ENCODE measurements around the gene SKAP2.

The SKAP2 gene

GRCh38 chr7:26704786-26705185 lies 159.6 kb downstream of the SKAP2 start:
- no peak overlapping the region for H3K9ac ChIP-seq (ENCODE audit: low read depth, low read length, poor library complexity)
- H3K36me3 ChIP-seq (replicated peaks in 1 of 2; ENCODE audit: control insufficient read depth in 2 of 2, insufficient read depth in 2 of 2, low read length in 2 of 2), result no peaks in the 10 kb centered on the region
- H3K27ac ChIP-seq (replicated peaks; ENCODE audit: low read length), result no peak overlapping the region
- no peaks in the 10 kb centered on the region for H3K9me3 ChIP-seq (replicated peaks in 1 of 2; ENCODE audit: control insufficient read depth in 2 of 2, insufficient read depth in 1 of 2, low read depth in 1 of 2, low read length in 2 of 2)
- no peak for DNase-seq (ENCODE audit: low spot score)
- H3K4me3 ChIP-seq (ENCODE audit: low read length in 2 of 2), result no peak overlapping the region
- no CpG with 5 or more reads among the region's 2 CpGs for WGBS, 2 donors (ENCODE audit: extremely low coverage in 2 of 2, insufficient read length in 2 of 2, insufficient replicate concordance in 1 of 2)
- no peak overlapping the region for H2AFZ ChIP-seq (ENCODE audit: low read length)
- peaks cover 0 to 3% of the 10 kb centered on the region in 2 donors for H3K4me1 ChIP-seq (ENCODE audit: control insufficient read depth in 2 of 2, insufficient read depth in 1 of 2, low read depth in 1 of 2, low read length in 2 of 2)
- no peak overlapping the region for H4K8ac ChIP-seq (ENCODE audit: low read depth, low read length)
- no peak overlapping the region for H2BK120ac ChIP-seq (ENCODE audit: low read depth, low read length)
- no peak overlapping the region for H3K4ac ChIP-seq (ENCODE audit: low read length)
- no peak overlapping the region for H3K18ac ChIP-seq (ENCODE audit: low read length)
- no peak overlapping the region for H3K14ac ChIP-seq (ENCODE audit: low read length)
- H3K23ac ChIP-seq (ENCODE audit: low read depth, low read length, poor library complexity), result no peak overlapping the region
- H4K91ac ChIP-seq (ENCODE audit: low read depth, low read length, poor library complexity), result no peak overlapping the region
- H2AK5ac ChIP-seq (ENCODE audit: low read depth, low read length), result no peak overlapping the region
- H2BK15ac ChIP-seq (ENCODE audit: low read length), result no peak overlapping the region
- no peak overlapping the region for H2BK12ac ChIP-seq (ENCODE audit: low read length)
- peaks cover 0 to 2% (median 0%) of the 10 kb centered on the region in 3 experiments for H3K27me3 ChIP-seq (ENCODE audit: control insufficient read depth in 3 of 3, insufficient read depth in 3 of 3, low read depth in 1 of 3, low read length in 3 of 3)
- H3K4me2 ChIP-seq (ENCODE audit: insufficient read depth, low read length, poor library complexity, severe bottlenecking), result no peak overlapping the region
- no peaks in the 10 kb centered on the region for H3K79me1 ChIP-seq (ENCODE audit: low read depth, low read length)
- H2BK5ac ChIP-seq (ENCODE audit: low read length), result no peak overlapping the region

DNA sequence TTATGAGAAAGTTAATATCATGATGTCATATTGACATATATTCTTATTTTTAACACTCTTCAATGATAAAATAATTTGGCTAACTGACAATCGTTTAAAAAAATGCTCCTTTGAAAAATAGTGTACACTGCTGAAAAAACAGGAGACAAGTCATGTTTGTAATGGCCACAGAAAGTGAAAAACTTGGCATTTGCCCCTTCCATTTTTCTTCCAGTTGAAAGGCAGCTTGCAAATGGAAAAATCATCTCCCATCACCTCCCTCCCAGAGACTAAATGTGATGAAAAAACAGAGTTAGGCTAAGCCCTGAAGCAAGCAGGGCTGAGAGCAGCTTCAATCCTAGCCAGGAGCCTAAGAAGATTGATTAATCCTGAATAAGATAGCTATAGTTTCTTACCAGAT lies 160.4 kb downstream of the SKAP2 start:
- Histone ChIP-seq H3K4me3 (ENCODE audit: low read length in 2 of 2) (no peak overlapping the region), H2BK5ac (ENCODE audit: low read length) (no peak overlapping the region), H3K9me3 (replicated peaks in 1 of 2; ENCODE audit: control insufficient read depth in 2 of 2, insufficient read depth in 1 of 2, low read depth in 1 of 2, low read length in 2 of 2) (no peaks in the 10 kb centered on the region), H3K18ac (ENCODE audit: low read length) (no peak overlapping the region), H4K91ac (ENCODE audit: low read depth, low read length, poor library complexity) (no peak overlapping the region), H2BK120ac (ENCODE audit: low read depth, low read length) (no peak overlapping the region), H4K8ac (ENCODE audit: low read depth, low read length) (no peak overlapping the region), H3K4me1 (ENCODE audit: control insufficient read depth in 2 of 2, insufficient read depth in 1 of 2, low read depth in 1 of 2, low read length in 2 of 2) (peaks cover 0 to 3% of the 10 kb centered on the region in 2 donors), H3K4ac (ENCODE audit: low read length) (no peak overlapping the region), H3K14ac (ENCODE audit: low read length) (no peak overlapping the region), H2AK5ac (ENCODE audit: low read depth, low read length) (no peak overlapping the region), H3K23ac (ENCODE audit: low read depth, low read length, poor library complexity) (no peak overlapping the region), H3K36me3 (replicated peaks in 1 of 2; ENCODE audit: control insufficient read depth in 2 of 2, insufficient read depth in 2 of 2, low read length in 2 of 2) (no peaks in the 10 kb centered on the region), H3K9ac (ENCODE audit: low read depth, low read length, poor library complexity) (no peak overlapping the region), H3K27ac (replicated peaks; ENCODE audit: low read length) (no peak overlapping the region), H2BK12ac (ENCODE audit: low read length) (no peak overlapping the region), H3K27me3 (ENCODE audit: control insufficient read depth in 3 of 3, insufficient read depth in 3 of 3, low read depth in 1 of 3, low read length in 3 of 3) (peaks cover 0 to 2% (median 0%) of the 10 kb centered on the region in 3 experiments), H2BK15ac (ENCODE audit: low read length) (no peak overlapping the region), H2AFZ (ENCODE audit: low read length) (no peak overlapping the region), H3K79me1 (ENCODE audit: low read depth, low read length) (no peaks in the 10 kb centered on the region), H3K4me2 (ENCODE audit: insufficient read depth, low read length, poor library complexity, severe bottlenecking) (no peak overlapping the region)
- no CpG with 5 or more reads among the region's 1 CpG for WGBS, 2 donors (ENCODE audit: extremely low coverage in 2 of 2, insufficient read length in 2 of 2, insufficient replicate concordance in 1 of 2)
- DNase-seq (ENCODE audit: low spot score), result no peak

DNA sequence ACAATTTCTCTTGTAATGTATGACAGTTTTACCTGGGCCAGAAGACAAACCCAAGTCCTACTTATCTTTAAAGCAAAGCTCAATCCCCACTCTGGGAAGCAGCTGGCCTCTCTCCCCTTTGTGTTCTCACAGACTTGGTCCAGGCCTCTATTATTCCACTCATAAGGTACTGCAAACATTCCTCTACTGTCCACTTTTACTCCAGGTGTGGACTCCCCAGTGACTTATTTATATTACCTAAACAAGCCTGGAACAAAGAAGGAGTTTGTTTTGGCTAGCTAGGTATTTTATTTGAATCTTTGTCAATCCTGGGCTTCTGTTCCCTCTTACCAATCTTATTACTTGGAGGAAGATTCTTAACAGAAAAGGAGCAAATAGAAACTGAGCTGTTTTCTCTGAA lies 163.5 kb downstream of the SKAP2 start:
- Histone ChIP-seq H3K4me1 (ENCODE audit: control insufficient read depth in 2 of 2, insufficient read depth in 1 of 2, low read depth in 1 of 2, low read length in 2 of 2) (peaks cover 3% of the 10 kb centered on the region in 2 donors), H3K79me1 (ENCODE audit: low read depth, low read length) (no peaks in the 10 kb centered on the region), H3K27ac (replicated peaks; ENCODE audit: low read length) (no peak overlapping the region), H4K8ac (ENCODE audit: low read depth, low read length) (no peak overlapping the region), H4K91ac (ENCODE audit: low read depth, low read length, poor library complexity) (no peak overlapping the region), H3K4me3 (ENCODE audit: low read length in 2 of 2) (no peak overlapping the region), H3K36me3 (replicated peaks in 1 of 2; ENCODE audit: control insufficient read depth in 2 of 2, insufficient read depth in 2 of 2, low read length in 2 of 2) (no peaks in the 10 kb centered on the region), H3K4me2 (ENCODE audit: insufficient read depth, low read length, poor library complexity, severe bottlenecking) (no peak overlapping the region), H2AK5ac (ENCODE audit: low read depth, low read length) (no peak overlapping the region), H2BK5ac (ENCODE audit: low read length) (no peak overlapping the region), H3K9ac (ENCODE audit: low read depth, low read length, poor library complexity) (no peak overlapping the region), H3K18ac (ENCODE audit: low read length) (no peak overlapping the region), H2BK15ac (ENCODE audit: low read length) (no peak overlapping the region), H3K23ac (ENCODE audit: low read depth, low read length, poor library complexity) (no peak overlapping the region), H3K14ac (ENCODE audit: low read length) (no peak overlapping the region), H3K4ac (ENCODE audit: low read length) (no peak overlapping the region), H2BK120ac (ENCODE audit: low read depth, low read length) (no peak overlapping the region), H3K9me3 (replicated peaks in 1 of 2; ENCODE audit: control insufficient read depth in 2 of 2, insufficient read depth in 1 of 2, low read depth in 1 of 2, low read length in 2 of 2) (no peaks in the 10 kb centered on the region), H3K27me3 (ENCODE audit: control insufficient read depth in 3 of 3, insufficient read depth in 3 of 3, low read depth in 1 of 3, low read length in 3 of 3) (no peaks in the 10 kb centered on the region), H2AFZ (ENCODE audit: low read length) (no peak overlapping the region), H2BK12ac (ENCODE audit: low read length) (no peak overlapping the region)
- no peak for DNase-seq (ENCODE audit: low spot score)

GRCh38 chr7:26700386-26700785 lies 164.0 kb downstream of the SKAP2 start:
- Histone ChIP-seq H3K23ac (ENCODE audit: low read depth, low read length, poor library complexity) (no peak overlapping the region), H3K14ac (ENCODE audit: low read length) (no peak overlapping the region), H3K9me3 (replicated peaks in 1 of 2; ENCODE audit: control insufficient read depth in 2 of 2, insufficient read depth in 1 of 2, low read depth in 1 of 2, low read length in 2 of 2) (no peaks in the 10 kb centered on the region), H3K27ac (replicated peaks; ENCODE audit: low read length) (no peak overlapping the region), H3K18ac (ENCODE audit: low read length) (no peak overlapping the region), H3K79me1 (ENCODE audit: low read depth, low read length) (no peaks in the 10 kb centered on the region), H2BK15ac (ENCODE audit: low read length) (no peak overlapping the region), H2BK120ac (ENCODE audit: low read depth, low read length) (no peak overlapping the region), H4K8ac (ENCODE audit: low read depth, low read length) (no peak overlapping the region), H3K4me1 (ENCODE audit: control insufficient read depth in 2 of 2, insufficient read depth in 1 of 2, low read depth in 1 of 2, low read length in 2 of 2) (peaks cover 3% of the 10 kb centered on the region in 2 donors), H3K27me3 (ENCODE audit: control insufficient read depth in 3 of 3, insufficient read depth in 3 of 3, low read depth in 1 of 3, low read length in 3 of 3) (no peaks in the 10 kb centered on the region), H3K4me3 (ENCODE audit: low read length in 2 of 2) (no peak overlapping the region), H3K9ac (ENCODE audit: low read depth, low read length, poor library complexity) (no peak overlapping the region), H2AFZ (ENCODE audit: low read length) (no peak overlapping the region), H2AK5ac (ENCODE audit: low read depth, low read length) (no peak overlapping the region), H4K91ac (ENCODE audit: low read depth, low read length, poor library complexity) (no peak overlapping the region), H2BK12ac (ENCODE audit: low read length) (no peak overlapping the region), H3K4me2 (ENCODE audit: insufficient read depth, low read length, poor library complexity, severe bottlenecking) (no peak overlapping the region), H3K36me3 (replicated peaks in 1 of 2; ENCODE audit: control insufficient read depth in 2 of 2, insufficient read depth in 2 of 2, low read length in 2 of 2) (no peaks in the 10 kb centered on the region), H2BK5ac (ENCODE audit: low read length) (no peak overlapping the region), H3K4ac (ENCODE audit: low read length) (no peak overlapping the region)
- DNase-seq (ENCODE audit: low spot score), result no peak
- WGBS, 2 donors (ENCODE audit: extremely low coverage in 2 of 2, insufficient read length in 2 of 2, insufficient replicate concordance in 1 of 2), result no CpG with 5 or more reads among the region's 5 CpGs

All from neuronal stem cell (in vitro differentiated cells).